MV-4-11 (cell line): ENCODE results near the gene RBMS1.
"Not testable (repeated sequence)": the region's sequence is repeated elsewhere in the genome, so short reads cannot be mapped to it uniquely, and the experiment has no call there.

Experiments
- DNase-seq: peaks from one replicate; lab custom pipeline; 2025; lab: John Stamatoyannopoulos, UW

RBMS1 gene

GRCh38 chr2:160469621-160470204 is 23.9 kb downstream of the RBMS1 start:
- DNase-seq = no peak

- no peak for DNase-seq
Observed at GRCh38 chr2:160469164-160469563, 24.4 kb downstream of the RBMS1 start.

DNA sequence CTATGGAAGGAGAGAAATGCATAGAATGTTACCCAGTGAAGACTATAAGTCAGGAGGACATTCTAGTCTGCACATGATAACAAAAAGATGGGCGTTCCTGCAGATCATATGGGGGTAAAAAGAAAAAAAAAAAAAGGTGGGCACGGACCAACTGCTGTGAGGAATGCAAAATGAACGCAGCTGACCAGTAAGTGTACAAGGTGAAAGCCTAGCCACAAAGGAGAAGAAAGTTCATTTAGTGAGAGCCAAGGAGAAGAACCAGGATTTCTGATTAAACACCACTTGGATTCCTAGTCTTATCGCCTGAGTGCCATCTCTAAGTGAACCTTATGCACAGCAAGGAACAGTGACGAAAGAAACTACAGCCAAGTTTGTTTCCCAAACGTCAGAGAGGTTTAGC is 26.5 kb downstream of the RBMS1 start:
- DNase-seq = no peak

DNA sequence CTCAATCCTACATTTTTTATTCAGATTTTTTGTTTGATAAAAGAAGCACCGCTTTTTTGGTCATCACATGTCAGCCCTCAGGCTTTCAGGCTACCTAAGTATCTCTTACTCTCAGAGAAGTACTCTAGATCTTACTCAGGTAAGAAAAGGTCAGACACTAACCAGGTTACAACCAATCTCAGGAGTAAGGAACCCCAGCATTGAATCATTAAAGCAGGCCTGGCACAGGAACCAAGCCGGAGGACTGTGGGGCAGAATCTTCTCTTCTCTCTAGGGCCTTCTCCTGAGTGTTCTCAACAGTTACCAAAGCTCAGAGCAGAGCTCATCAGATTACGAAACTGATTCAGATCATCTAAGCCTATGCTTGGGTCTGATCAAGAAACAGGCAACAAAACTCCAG is 28.2 kb downstream of the RBMS1 start:
- no peak for DNase-seq

GRCh38 chr2:160465002-160465401 is 28.6 kb downstream of the RBMS1 start:
- DNase-seq = no peak

DNA sequence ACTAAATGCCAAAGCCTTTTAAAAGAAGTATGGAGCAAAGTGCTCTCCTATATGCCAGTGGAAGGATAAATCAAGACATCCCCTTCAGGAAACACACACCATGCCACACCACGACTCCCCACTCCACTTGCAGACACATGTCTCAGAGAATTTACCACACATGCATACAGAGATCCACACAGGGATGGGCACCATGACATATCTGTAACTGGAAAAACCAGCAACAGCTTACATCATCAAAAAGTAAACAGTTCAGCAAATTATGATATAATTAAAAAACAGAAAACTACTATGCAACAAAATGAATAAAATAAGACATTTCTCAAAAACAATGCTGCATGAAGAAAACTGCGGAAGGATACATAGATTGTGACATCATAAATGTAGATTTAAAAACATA is 29.6 kb downstream of the RBMS1 start:
- DNase-seq = no peak

GRCh38 chr2:160463245-160463644 is 30.4 kb downstream of the RBMS1 start:
- no peak for DNase-seq

DNA sequence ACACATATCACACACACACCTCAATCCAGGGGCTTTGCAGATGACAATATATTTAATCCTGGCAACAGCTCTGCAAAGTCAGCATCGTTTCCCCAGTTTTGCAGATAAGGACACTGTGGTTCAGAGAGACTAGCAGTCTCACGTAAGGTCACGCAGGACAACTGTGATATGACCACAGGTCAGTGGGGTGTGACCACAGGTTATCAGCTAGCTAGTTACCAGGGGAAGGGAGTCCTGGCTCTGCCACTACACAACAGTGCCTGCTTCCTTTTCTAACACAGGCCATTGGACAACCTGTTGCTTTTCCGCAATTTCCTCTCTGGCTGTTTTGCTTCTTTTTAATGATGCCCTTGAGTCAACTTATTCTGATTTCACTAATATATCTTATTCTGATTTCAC is 33.3 kb downstream of the RBMS1 start:
- no peak for DNase-seq

DNA sequence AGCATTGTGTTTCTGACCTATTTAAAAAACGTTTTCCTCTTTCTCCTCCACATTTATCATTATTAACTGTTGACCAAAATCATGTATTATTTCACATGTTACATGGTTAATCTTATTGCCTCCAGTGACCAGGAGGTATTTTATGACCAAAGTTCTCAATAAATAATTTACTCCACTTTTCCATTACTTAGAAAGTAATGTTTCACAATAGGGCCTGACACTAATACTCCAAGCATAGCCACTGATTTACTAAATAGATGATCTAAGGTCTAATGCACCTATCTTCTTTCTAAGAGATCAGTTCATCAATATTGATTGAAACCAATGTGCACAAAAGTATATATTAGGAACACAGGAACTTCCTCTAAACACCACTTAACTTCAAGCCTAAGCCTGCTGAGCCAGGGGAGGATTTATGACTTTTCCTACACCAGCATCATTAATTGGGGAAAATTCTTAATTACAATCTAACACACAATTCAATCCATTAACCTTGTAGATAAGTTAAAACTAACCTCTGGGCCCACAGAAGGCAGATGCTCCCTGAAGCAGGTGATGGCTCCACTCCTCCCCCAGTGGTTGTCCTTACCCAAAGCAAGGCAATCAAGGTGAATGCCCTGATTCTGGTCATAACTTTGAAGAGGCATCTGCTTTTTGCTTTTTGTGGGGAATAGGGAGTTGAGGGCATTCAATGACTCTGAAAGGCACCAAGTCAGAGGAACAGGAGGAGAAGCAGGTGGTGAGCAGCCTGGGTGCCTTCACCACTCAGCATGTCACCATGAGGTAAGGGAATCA is 33.9 kb downstream of the RBMS1 start:
- DNase-seq = no peak

GRCh38 chr2:160458718-160459453 is 34.7 kb downstream of the RBMS1 start:
- no peak for DNase-seq

DNA sequence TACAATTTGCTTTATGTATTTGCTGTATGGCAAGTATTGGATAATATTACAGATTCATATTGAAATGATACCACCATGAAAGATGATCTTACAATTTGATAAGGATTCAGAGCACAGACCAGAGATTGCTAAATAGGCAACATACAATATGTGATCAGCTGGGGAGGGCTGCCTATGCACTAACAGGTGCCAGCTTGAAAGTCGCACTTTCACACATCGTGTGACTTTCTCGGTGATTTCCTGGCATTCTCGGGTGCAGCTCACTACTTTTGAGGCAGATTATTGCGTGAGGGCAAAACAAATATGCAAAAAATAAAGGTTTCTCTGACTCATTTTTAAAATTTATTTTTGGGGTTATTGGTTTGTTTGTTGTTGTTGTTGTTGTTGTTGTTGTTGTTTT is 36.0 kb downstream of the RBMS1 start:
- DNase-seq = no peak

- DNase-seq = no peak
Observed at GRCh38 chr2:160454070-160454797, 39.4 kb downstream of the RBMS1 start.

DNA sequence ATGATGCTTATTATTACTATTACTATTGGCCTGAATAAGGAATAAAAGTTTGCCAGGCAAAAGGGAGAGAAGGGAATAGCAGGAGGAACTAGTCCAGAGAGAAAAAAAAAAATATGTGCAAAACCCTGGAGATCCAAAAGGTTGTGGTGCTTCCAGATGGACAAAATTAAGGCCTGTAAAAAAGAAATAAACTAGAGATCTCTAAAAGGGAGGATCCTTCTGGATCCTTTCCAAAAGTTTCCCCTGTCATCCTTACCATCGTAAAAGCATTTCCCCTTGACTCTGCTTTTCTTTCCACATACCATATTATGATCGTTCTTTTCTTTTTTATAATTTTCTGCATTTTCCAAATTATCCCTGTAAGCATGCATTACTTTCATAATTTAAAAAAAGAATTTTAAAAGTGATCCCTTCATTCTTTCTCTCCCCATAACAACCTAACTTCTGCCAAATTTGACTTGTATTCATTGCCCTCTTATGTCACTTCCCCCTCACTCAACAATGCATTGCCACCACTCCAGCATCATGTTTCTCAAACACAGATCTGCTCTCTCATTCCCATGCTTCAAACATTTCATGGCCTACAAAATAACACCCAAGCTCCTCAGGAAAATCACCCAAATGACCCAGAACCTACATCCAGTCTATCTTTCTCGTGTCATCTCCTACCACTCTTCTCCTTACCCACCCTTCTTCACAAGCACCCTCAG is 40.3 kb downstream of the RBMS1 start:
- DNase-seq = no peak

DNA sequence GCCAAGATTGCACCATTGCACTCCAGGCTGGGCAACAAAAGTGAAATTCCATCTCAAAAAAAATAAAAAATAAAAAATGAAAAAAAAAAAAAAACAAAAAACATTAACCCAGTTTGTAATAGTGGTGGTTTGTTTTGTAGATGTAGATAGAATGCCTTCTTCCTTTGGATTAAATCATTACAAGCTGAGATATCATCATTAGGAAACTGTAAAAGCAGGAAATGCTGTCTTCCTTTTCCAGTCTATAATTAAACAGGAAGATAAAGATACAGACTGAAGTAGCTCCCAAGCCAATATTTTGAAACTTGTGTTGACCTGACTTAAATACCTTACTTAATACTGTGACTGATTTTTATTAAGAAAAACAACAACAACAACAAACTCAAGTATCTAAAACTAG is 43.1 kb downstream of the RBMS1 start:
- DNase-seq = no peak

- not testable (repeated sequence) for DNase-seq
Observed at GRCh38 chr2:160448821-160449220, 44.8 kb downstream of the RBMS1 start.

DNA sequence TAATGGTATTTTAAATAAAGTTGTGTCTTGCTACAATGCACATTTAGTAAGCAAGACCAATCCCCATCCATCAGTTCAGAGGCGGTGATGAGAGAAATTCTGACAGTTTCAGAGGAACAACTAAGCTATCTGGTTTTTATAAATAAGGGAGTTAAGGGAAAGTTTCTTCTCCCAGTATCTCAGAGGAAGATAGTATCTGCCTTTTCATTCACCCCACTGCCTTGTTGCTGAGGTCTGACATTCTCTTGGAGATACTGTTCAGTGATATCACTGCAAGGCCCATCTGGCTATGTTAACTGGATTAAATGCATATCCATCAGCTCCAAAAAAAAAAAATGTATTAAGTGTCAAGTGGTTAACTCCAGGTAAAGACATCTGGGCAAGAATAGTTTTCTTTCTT is 47.9 kb downstream of the RBMS1 start:
- DNase-seq = no peak

DNA sequence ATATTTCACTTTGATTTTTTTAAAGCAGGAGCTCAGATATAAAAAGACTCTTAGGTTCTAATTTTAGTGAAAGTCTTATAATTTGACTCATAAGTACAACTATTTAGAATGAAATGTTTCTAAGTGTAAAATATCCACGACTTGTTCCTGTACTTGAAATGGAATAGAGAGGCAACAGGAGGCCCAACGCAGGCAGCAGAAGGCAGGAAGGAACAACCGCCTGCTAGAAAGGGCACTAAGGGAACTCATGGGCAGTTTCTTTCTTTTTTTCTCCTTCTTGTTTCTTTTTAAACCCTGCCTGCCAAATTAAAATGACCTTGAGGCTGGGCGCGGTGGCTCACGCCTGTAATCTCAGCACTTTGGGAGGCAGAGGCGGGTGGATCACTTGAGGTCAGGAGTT is 51.0 kb downstream of the RBMS1 start:
- DNase-seq = no peak

DNA sequence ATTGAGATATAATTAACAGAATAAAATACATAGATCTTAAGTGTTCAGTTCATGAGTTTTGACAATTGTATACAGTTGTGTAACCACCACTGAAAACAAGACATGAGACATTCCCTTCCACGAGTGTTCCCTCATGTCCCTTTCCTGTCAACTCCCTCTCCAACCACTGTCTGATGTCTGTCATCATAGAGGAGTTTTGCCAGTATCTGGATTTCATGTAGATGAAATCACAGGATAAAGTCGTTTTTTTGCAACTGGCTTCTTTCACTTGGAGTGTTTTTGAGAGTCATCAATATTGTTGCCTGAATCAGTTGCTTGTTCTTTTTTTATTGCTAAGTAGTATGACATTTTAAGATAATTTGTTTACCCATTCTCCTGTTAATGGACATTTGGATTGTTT is 52.7 kb downstream of the RBMS1 start:
- no peak for DNase-seq

GRCh38 chr2:160439038-160439437 is 54.6 kb downstream of the RBMS1 start:
- DNase-seq = not testable (repeated sequence)

- no peak for DNase-seq
Observed at GRCh38 chr2:160437273-160437672, 56.3 kb downstream of the RBMS1 start.

- no peak for DNase-seq
Observed at GRCh38 chr2:160434254-160434948, 59.2 kb downstream of the RBMS1 start.
